Loucy (cell line): Measurements from ENCODE around the gene ESR1.

Source experiments
- H2AFZ ChIP-seq: fragments of 200-600 bp; sonication (generic); 2 replicates; pipeline ENCODE4 v1.6.0; 2016; ENCODE audit warnings: antibody characterized with exemption, mild to moderate bottlenecking, low read length, moderate library complexity
- H3F3A ChIP-seq: fragments of 200-600 bp; 2 replicates; pipeline ENCODE4 v1.6.0; 2016; ENCODE audit warnings: antibody characterized with exemption, low read depth, mild to moderate bottlenecking
- H3K27me3 ChIP-seq: fragments of 200-600 bp; sonication (generic); 2 replicates; pipeline ENCODE4 v1.6.1; 2014; ENCODE audit warnings: low read length, mild to moderate bottlenecking; ENCODE audit not compliant: insufficient read depth, poor library complexity, severe bottlenecking
- H3K36me3 ChIP-seq: fragments of 200-600 bp; sonication (generic); 2 replicates; pipeline ENCODE4 v1.6.1; 2016; ENCODE audit warnings: low read length; ENCODE audit not compliant: insufficient read depth
- H3K4me1 ChIP-seq: fragments of 200-600 bp; sonication (generic); 2 replicates; pipeline ENCODE4 v1.5.1; 2014; ENCODE audit warnings: low read length, mild to moderate bottlenecking; ENCODE audit not compliant: insufficient read depth, poor library complexity, severe bottlenecking
- H3K4me2 ChIP-seq: fragments of 200-600 bp; sonication (generic); 2 replicates; pipeline ENCODE4 v1.6.0; 2014; ENCODE audit warnings: antibody characterized with exemption, low read length, low read depth, mild to moderate bottlenecking; ENCODE audit not compliant: poor library complexity, severe bottlenecking
- H3K4me3 ChIP-seq: fragments of 200-600 bp; sonication (generic); 2 replicates; pipeline ENCODE4 v1.5.1; 2014; ENCODE audit warnings: low read length, mild to moderate bottlenecking, mixed read lengths; ENCODE audit not compliant: poor library complexity, severe bottlenecking
- H3K79me2 ChIP-seq: fragments of 200-600 bp; sonication (generic); 2 replicates; pipeline ENCODE4 v1.6.1; 2014; ENCODE audit warnings: low read length; ENCODE audit not compliant: insufficient read depth
- H3K9ac ChIP-seq: fragments of 200-600 bp; sonication (generic); 2 replicates; pipeline ENCODE4 v1.6.0; 2014; ENCODE audit warnings: mild to moderate bottlenecking, low read depth, low read length, moderate library complexity; ENCODE audit not compliant: poor library complexity, severe bottlenecking
- H3K9me2 ChIP-seq: fragments of 200-600 bp; sonication (generic); replicated peaks from 2 replicates; pipeline ENCODE4 v1.6.1; 2016; ENCODE audit warnings: low read depth, low read length, mixed read lengths
- H3K9me3 ChIP-seq: fragments of 200-600 bp; sonication (generic); 2 replicates; pipeline ENCODE4 v1.6.1; 2014; ENCODE audit warnings: mild to moderate bottlenecking, antibody characterized with exemption, low read length, low read depth; ENCODE audit not compliant: insufficient read depth
- H4K20me1 ChIP-seq: fragments of 200-600 bp; sonication (generic); 2 replicates; pipeline ENCODE4 v1.6.0; 2014; ENCODE audit warnings: antibody characterized with exemption, low read length, mild to moderate bottlenecking; ENCODE audit not compliant: insufficient read depth, poor library complexity, severe bottlenecking
- CTCF ChIP-seq: fragments of 200-600 bp; sonication (generic); conservative IDR thresholded peaks from 2 replicates; pipeline ENCODE4 v1.5.1; 2014; ENCODE audit warnings: mild to moderate bottlenecking, antibody characterized with exemption, low read length
- EZH2phosphoT487 ChIP-seq: fragments of 200-600 bp; IDR thresholded peaks from 2 replicates; pipeline ENCODE4 v1.6.1; 2018; ENCODE audit warnings: antibody characterized with exemption, mild to moderate bottlenecking, moderate library complexity, borderline replicate concordance

The ESR1 gene

GRCh38 chr6:152094276-152094675, 286.8 kb downstream of the ESR1 start:
- H3K36me3 ChIP-seq: no peaks in the 10 kb centered on the region
- H3K4me2 ChIP-seq: no peak overlapping the region
- H3K27me3 ChIP-seq: no peaks in the 10 kb centered on the region
- no peaks in the 10 kb centered on the region for H4K20me1 ChIP-seq
- TF ChIP-seq EZH2phosphoT487 (no peak), CTCF (no peak)
- H3K9me2 ChIP-seq: no peaks in the 10 kb centered on the region
- no peak overlapping the region for H3K4me3 ChIP-seq
- no peak overlapping the region for H3K9ac ChIP-seq
- no peak overlapping the region for H2AFZ ChIP-seq
- no peaks in the 10 kb centered on the region for H3F3A ChIP-seq
- no peaks in the 10 kb centered on the region for H3K4me1 ChIP-seq
- H3K79me2 ChIP-seq: no peaks in the 10 kb centered on the region
- no peaks in the 10 kb centered on the region for H3K9me3 ChIP-seq

GRCh38 chr6:152094992-152095592, 287.6 kb downstream of the ESR1 start:
- H4K20me1 ChIP-seq: no peaks in the 10 kb centered on the region
- no peak overlapping the region for H3K4me2 ChIP-seq
- H3K9ac ChIP-seq: no peak overlapping the region
- H3K79me2 ChIP-seq: no peaks in the 10 kb centered on the region
- no peaks in the 10 kb centered on the region for H3K9me2 ChIP-seq
- H2AFZ ChIP-seq: peak overlapping the region; percentile 36; the same call in 1 of the 2 replicates
- H3K27me3 ChIP-seq: no peaks in the 10 kb centered on the region
- no peaks in the 10 kb centered on the region for H3F3A ChIP-seq
- TF ChIP-seq CTCF (no peak), EZH2phosphoT487 (no peak)
- no peaks in the 10 kb centered on the region for H3K9me3 ChIP-seq
- H3K36me3 ChIP-seq: no peaks in the 10 kb centered on the region
- H3K4me3 ChIP-seq: no peak overlapping the region
- no peaks in the 10 kb centered on the region for H3K4me1 ChIP-seq

- Histone ChIP-seq H4K20me1 (no peaks in the 10 kb centered on the region), H3F3A (no peaks in the 10 kb centered on the region), H3K4me2 (no peak overlapping the region), H3K9me2 (no peaks in the 10 kb centered on the region), H3K79me2 (no peaks in the 10 kb centered on the region), H3K36me3 (no peaks in the 10 kb centered on the region), H3K9me3 (no peaks in the 10 kb centered on the region), H3K27me3 (no peaks in the 10 kb centered on the region), H2AFZ (no peak overlapping the region), H3K4me1 (no peaks in the 10 kb centered on the region), H3K4me3 (no peak overlapping the region), H3K9ac (no peak overlapping the region)
- no peak for TF ChIP-seq CTCF
- TF ChIP-seq EZH2phosphoT487: no peak
Observed at GRCh38 chr6:152096863-152097496, 289.5 kb downstream of the ESR1 start.
